HepG2 (cell line): ENCODE data around the gene HPS3. TPM values are rescaled to one million over a fixed set of nuclear protein-coding genes. Genes with fewer than 3 reads are reported as not detected.

Source experiments
- AKAP8 ChIP-seq: sonication (generic); formaldehyde crosslinking; IDR thresholded peaks from 2 replicates; pipeline ENCODE4 v1.5.1; 2020; ENCODE audit warnings: mild to moderate bottlenecking, missing genetic modification reagents
- ARNTL ChIP-seq: sonication (generic); formaldehyde crosslinking; IDR thresholded peaks from 2 replicates; pipeline ENCODE4 v1.4.0; 2020; ENCODE audit warnings: mild to moderate bottlenecking, missing genetic modification reagents
- BRD4 ChIP-seq: sonication (generic); formaldehyde crosslinking; IDR thresholded peaks from 2 replicates; pipeline ENCODE4 v1.4.0; 2020; ENCODE audit warnings: missing genetic modification reagents
- HCFC1 ChIP-seq: fragments of 150-350 bp; IDR thresholded peaks from 2 replicates; pipeline ENCODE4 v1.6.1; 2014; ENCODE audit warnings: low read depth, low read length
- JUNB ChIP-seq: sonication (generic); formaldehyde crosslinking; IDR thresholded peaks from 2 replicates; pipeline ENCODE4 v1.8.0; 2022; ENCODE audit warnings: missing genetic modification reagents, mild to moderate bottlenecking, borderline replicate concordance
- KDM1A ChIP-seq: IDR thresholded peaks from 2 replicates; pipeline ENCODE4 v1.6.1; 2016; ENCODE audit warnings: missing compliant biosample characterization
- MLXIP ChIP-seq: sonication (generic); formaldehyde crosslinking; IDR thresholded peaks from 2 replicates; pipeline ENCODE4 v1.9.0; 2021; ENCODE audit warnings: missing genetic modification reagents, borderline replicate concordance
- REL ChIP-seq: sonication (generic); formaldehyde crosslinking; conservative IDR thresholded peaks from 2 replicates; pipeline ENCODE4 v1.8.0; 2022; ENCODE audit warnings: mild to moderate bottlenecking, missing genetic modification reagents, moderate library complexity
- SALL2 ChIP-seq: sonication (generic); formaldehyde crosslinking; IDR thresholded peaks from 2 replicates; pipeline ENCODE4 v1.8.1; 2023; ENCODE audit warnings: mild to moderate bottlenecking, missing genetic modification reagents, inconsistent platforms
- SNAPC2 ChIP-seq: sonication (generic); formaldehyde crosslinking; IDR thresholded peaks from 2 replicates; pipeline ENCODE4 v1.8.1; 2022; ENCODE audit warnings: mild to moderate bottlenecking, missing genetic modification reagents
- STAT5B ChIP-seq: sonication (generic); formaldehyde crosslinking; IDR thresholded peaks from 2 replicates; pipeline ENCODE4 v1.4.0; 2020; ENCODE audit warnings: missing genetic modification reagents
- ZKSCAN1 ChIP-seq: fragments of 150-350 bp; IDR thresholded peaks from 2 replicates; pipeline ENCODE4 v1.6.1; 2014; ENCODE audit warnings: low read length
- ZNF10 ChIP-seq: sonication (generic); formaldehyde crosslinking; IDR thresholded peaks from 2 replicates; pipeline ENCODE4 v1.4.0; 2020; ENCODE audit warnings: mild to moderate bottlenecking, low read depth, missing genetic modification reagents, borderline replicate concordance
- ZNF224 ChIP-seq: sonication (generic); formaldehyde crosslinking; IDR thresholded peaks from 2 replicates; pipeline ENCODE4 v1.5.0; 2020; ENCODE audit warnings: mild to moderate bottlenecking, missing genetic modification reagents
- ZNF276 ChIP-seq: sonication (generic); formaldehyde crosslinking; IDR thresholded peaks from 2 replicates; pipeline ENCODE4 v1.4.0; 2020; ENCODE audit warnings: mild to moderate bottlenecking, low read depth, missing genetic modification reagents
- ZNF350 ChIP-seq: sonication (generic); formaldehyde crosslinking; IDR thresholded peaks from 2 replicates; pipeline ENCODE4 v1.4.0; 2020; ENCODE audit warnings: mild to moderate bottlenecking, low read depth, missing genetic modification reagents, borderline replicate concordance
- ZNF639 ChIP-seq: conservative IDR thresholded peaks from 2 replicates; pipeline ENCODE4 v1.6.1; 2018; ENCODE audit warnings: missing genetic modification reagents
- ZNF660 ChIP-seq: sonication (generic); formaldehyde crosslinking; IDR thresholded peaks from 2 replicates; pipeline ENCODE4 v1.5.1; 2020; ENCODE audit warnings: mild to moderate bottlenecking, low read depth, missing genetic modification reagents, borderline replicate concordance
- ZNF724P ChIP-seq: sonication (generic); formaldehyde crosslinking; IDR thresholded peaks from 2 replicates; pipeline ENCODE4 v1.8.0; 2022; ENCODE audit warnings: missing genetic modification reagents, borderline replicate concordance
- polyA plus RNA-seq, 8 experiments: library from polyadenylated mRNA; depleted of rRNA in 3 of 8; stranded (reverse) in 7 of 8; unstranded in 1 of 8; fragments of >200 nt; fragmentation: Illumina TruSeq in 4 of 8; extraction: Trizol in 4 of 8; gene quantifications; 2 replicates each; pipeline versions ENCODE4 v1.2.1 to v1.2.3, GENCODE V29; 2011 to 2016; ENCODE audit warnings: low read depth in 4 of 8, missing spikeins in 1 of 8, mixed read lengths in 1 of 8; ENCODE audit not compliant: insufficient read depth in 1 of 8
- total RNA-seq, 5 experiments: library from RNA; depleted of rRNA; stranded (reverse); fragments of >200 nt; fragmentation: Illumina TruSeq; extraction: Trizol; gene quantifications; 2 replicates each; pipeline ENCODE4 v1.2.3, GENCODE V29; 2016; ENCODE audit warnings: low read depth in 1 of 5
- TF ChIP-seq, protein P1 (sequence below): sonication (generic); formaldehyde crosslinking; IDR thresholded peaks from 2 replicates; pipeline ENCODE4 v1.4.0; 2020; ENCODE audit warnings: missing genetic modification reagents, mild to moderate bottlenecking, borderline replicate concordance
- TF ChIP-seq, protein P2 (sequence below): sonication (generic); formaldehyde crosslinking; IDR thresholded peaks from 2 replicates; pipeline ENCODE4 v1.8.1; 2023; ENCODE audit warnings: mild to moderate bottlenecking, inconsistent platforms, moderate library complexity, missing genetic modification reagents, borderline replicate concordance

HPS3 gene
- total and polyA plus RNA-seq, 2 of the 13 experiments (the other 11 are each of a cell fraction or from before 2014, with no cell fraction given), result 9.5 to 18.9 TPM

DNA sequence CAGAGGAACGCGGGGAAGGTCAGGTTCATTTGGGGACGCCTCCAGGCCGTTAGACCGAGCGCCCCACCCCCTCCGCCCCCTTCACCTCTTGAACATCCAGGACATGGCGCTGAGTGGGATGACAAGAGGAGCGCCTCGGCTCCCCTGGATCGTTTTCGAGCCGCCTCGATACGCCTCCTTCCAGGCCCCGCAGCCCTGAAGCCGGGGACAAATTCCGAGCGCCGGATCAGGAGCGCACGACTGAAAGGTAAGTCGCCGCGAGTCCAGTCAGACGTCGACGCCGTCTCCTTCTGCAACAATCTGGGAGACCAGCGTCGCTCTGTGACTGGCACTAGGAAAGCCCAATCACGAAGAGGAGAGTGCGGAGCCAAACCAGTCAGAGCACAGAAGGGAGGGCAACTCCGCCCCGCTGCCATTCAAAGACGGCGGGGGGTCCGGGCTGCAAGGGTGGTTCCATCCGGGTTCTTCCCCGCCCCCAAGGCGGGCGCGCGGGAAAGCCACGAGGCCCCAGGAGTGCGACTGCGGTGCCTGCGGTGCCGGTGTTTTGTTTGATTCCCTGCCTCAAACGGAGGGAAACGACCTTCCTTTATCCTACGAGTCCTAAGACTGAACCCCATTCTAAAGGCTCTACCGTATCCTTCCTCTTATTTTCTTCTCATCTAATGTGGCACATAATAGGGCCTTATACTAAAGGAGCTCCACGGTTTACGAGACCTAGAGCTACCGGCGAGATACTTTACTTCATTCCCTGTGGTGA is 43.0 kb upstream of the HPS3 start, which contains the start of gene HLTF (continued):
- TF ChIP-seq ZNF639 (CRISPR knock-in tag), result peak; percentile 74; the same call in 1 of the 2 replicates
- TF ChIP-seq HCFC1, result no peak
- no peak for TF ChIP-seq STAT5B (CRISPR knock-in tag)
- TF ChIP-seq ZNF224, result 0 out of 2 replicates have a peak, but pooled peaks have one; percentile 36
- no peak for TF ChIP-seq JUNB (CRISPR knock-in tag)
- TF ChIP-seq SALL2 (CRISPR knock-in tag), result peak; percentile 85
- TF ChIP-seq ARNTL, result peak; percentile 66
- TF ChIP-seq SNAPC2 (CRISPR knock-in tag), result peak; percentile 70; the same call in 1 of the 2 replicates
- TF ChIP-seq BRD4 (CRISPR knock-in tag), result peak; percentile 67; the same call in 1 of the 2 replicates
- TF ChIP-seq, protein P1, sequence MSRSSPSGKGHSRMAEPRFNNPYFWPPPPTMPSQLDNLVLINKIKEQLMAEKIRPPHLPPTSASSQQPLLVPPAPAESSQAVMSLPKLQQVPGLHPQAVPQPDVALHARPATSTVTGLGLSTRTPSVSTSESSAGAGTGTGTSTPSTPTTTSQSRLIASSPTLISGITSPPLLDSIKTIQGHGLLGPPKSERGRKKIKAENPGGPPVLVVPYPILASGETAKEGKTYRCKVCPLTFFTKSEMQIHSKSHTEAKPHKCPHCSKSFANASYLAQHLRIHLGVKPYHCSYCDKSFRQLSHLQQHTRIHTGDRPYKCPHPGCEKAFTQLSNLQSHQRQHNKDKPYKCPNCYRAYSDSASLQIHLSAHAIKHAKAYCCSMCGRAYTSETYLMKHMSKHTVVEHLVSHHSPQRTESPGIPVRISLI (CRISPR knock-in tag), result no peak
- TF ChIP-seq MLXIP, result peak; percentile 88
- 0 out of 2 replicates have a peak, but pooled peaks have one; percentile 45 for TF ChIP-seq ZNF660 (CRISPR knock-in tag)
- peak; percentile 83; the same call in 1 of the 2 replicates for TF ChIP-seq ZNF350 (CRISPR knock-in tag)
- TF ChIP-seq, protein P2, sequence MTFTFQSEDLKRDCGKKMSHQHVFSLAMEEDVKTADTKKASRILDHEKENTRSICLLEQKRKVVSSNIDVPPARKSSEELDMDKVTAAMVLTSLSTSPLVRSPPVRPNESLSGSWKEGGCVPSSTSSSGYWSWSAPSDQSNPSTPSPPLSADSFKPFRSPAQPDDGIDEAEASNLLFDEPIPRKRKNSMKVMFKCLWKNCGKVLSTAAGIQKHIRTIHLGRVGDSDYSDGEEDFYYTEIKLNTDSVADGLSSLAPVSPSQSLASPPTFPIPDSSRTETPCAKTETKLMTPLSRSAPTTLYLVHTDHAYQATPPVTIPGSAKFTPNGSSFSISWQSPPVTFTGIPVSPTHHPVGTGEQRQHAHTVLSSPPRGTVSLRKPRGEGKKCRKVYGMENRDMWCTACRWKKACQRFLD, result peak; percentile 92; the same call in 1 of the 2 replicates
- TF ChIP-seq REL (CRISPR knock-in tag), result peak; percentile 67; the same call in 1 of the 2 replicates
- no peak for TF ChIP-seq ZKSCAN1
- TF ChIP-seq ZNF724P (CRISPR knock-in tag), result peak; percentile 82
- TF ChIP-seq ZNF10 (CRISPR knock-in tag), result no peak
- 0 out of 2 replicates have a peak, but pooled peaks have one; percentile 77 for TF ChIP-seq ZNF276
- TF ChIP-seq AKAP8 (CRISPR knock-in tag), result no peak
- no peak for TF ChIP-seq KDM1A (CRISPR knock-in tag)
